Hepatocyte (in vitro differentiated cells): ENCODE measurements around the gene LSM10. TPM values are rescaled to one million over a fixed set of nuclear protein-coding genes. Genes with fewer than 3 reads are reported as not detected.

Experiments used
- DNase-seq: peaks from one replicate; pipeline ENCODE4 v3.0.0-alpha.2; 2016; ENCODE audit warnings: low spot score
- H2AFZ ChIP-seq: fragments of 200-600 bp; sonication (generic); 2 replicates; pipeline ENCODE4 v1.6.0; 2016; ENCODE audit warnings: antibody characterized with exemption, mild to moderate bottlenecking
- H3K27ac ChIP-seq: fragments of 200-600 bp; sonication (generic); 2 replicates; pipeline ENCODE4 v1.5.1; 2016; ENCODE audit warnings: mild to moderate bottlenecking
- H3K27me3 ChIP-seq: fragments of 200-600 bp; sonication (generic); 2 replicates; pipeline ENCODE4 v1.6.1; 2016
- H3K36me3 ChIP-seq: fragments of 200-600 bp; sonication (generic); replicated peaks from 2 replicates; pipeline ENCODE4 v1.5.1; 2016; ENCODE audit warnings: low read depth; ENCODE audit not compliant: insufficient read depth
- H3K4me1 ChIP-seq: fragments of 200-600 bp; sonication (generic); 2 replicates; pipeline ENCODE4 v1.5.1; 2016; ENCODE audit warnings: mild to moderate bottlenecking, moderate library complexity; ENCODE audit not compliant: insufficient read depth
- H3K4me2 ChIP-seq: fragments of 200-600 bp; sonication (generic); 2 replicates; pipeline ENCODE4 v1.6.0; 2016
- H3K4me3 ChIP-seq: fragments of 200-600 bp; sonication (generic); 2 replicates; pipeline ENCODE4 v1.5.1; 2016; ENCODE audit warnings: mild to moderate bottlenecking
- H3K79me2 ChIP-seq: fragments of 200-600 bp; sonication (generic); 2 replicates; pipeline ENCODE4 v1.6.0; 2017; ENCODE audit warnings: mild to moderate bottlenecking
- H3K9me2 ChIP-seq: fragments of 200-600 bp; sonication (generic); replicated peaks from 2 replicates; pipeline ENCODE4 v1.6.0; 2017; ENCODE audit warnings: mild to moderate bottlenecking; ENCODE audit not compliant: insufficient read depth
- H3K9me3 ChIP-seq: fragments of 200-600 bp; sonication (generic); 2 replicates; pipeline ENCODE4 v1.5.1; 2016; ENCODE audit warnings: low read depth, mild to moderate bottlenecking
- H4K20me1 ChIP-seq: fragments of 200-600 bp; sonication (generic); 2 replicates; pipeline ENCODE4 v1.6.0; 2016; ENCODE audit warnings: mild to moderate bottlenecking; ENCODE audit not compliant: insufficient read depth, poor library complexity, severe bottlenecking
- EZH2 ChIP-seq: fragments of 200-600 bp; sonication (generic); IDR thresholded peaks from 2 replicates; pipeline ENCODE4 v1.6.1; 2016; ENCODE audit warnings: antibody characterized with exemption, mild to moderate bottlenecking, borderline replicate concordance
- WGBS: methylation state at CpG from one replicate; pipeline ENCODE4 v1.1.6; 2016; ENCODE audit warnings: low lambda C conversion rate; ENCODE audit errors: missing lambda C conversion rate; 5-methylcytosine and 5-hydroxymethylcytosine counted together
- polyA plus RNA-seq: library from polyadenylated mRNA; unstranded; fragments of >200 nt; fragmentation: Nextera tagmentation; extraction: Ambion mirVana; gene quantifications from 2 replicates; pipeline ENCODE4 v1.2.1, GENCODE V29; 2016
- small RNA-seq: library from RNA; depleted of rRNA; stranded (forward); fragments of <200 nt; gene quantifications from one replicate; pipeline ENCODE3, GENCODE V24; 2014
- total RNA-seq: library from RNA; depleted of rRNA; stranded (reverse); fragments of >200 nt; gene quantifications from 2 replicates; pipeline ENCODE4 v1.2.3, GENCODE V29; 2014

The LSM10 gene
- total and polyA plus RNA-seq, 2 experiments from 2014 or later, result 9.4 to 63.9 TPM

GRCh38 chr1:36343651-36344394 is 53.9 kb downstream of the LSM10 start:
- WGBS, result 96% methylated on average over 22 of the region's 24 CpGs
- H3K36me3 ChIP-seq, result no peaks in the 10 kb centered on the region
- H3K4me2 ChIP-seq, result no peak overlapping the region
- no peak for TF ChIP-seq EZH2
- no peak overlapping the region for H2AFZ ChIP-seq
- H3K9me3 ChIP-seq, result no peaks in the 10 kb centered on the region
- no peak overlapping the region for H3K4me3 ChIP-seq
- DNase-seq, result no peak
- H3K4me1 ChIP-seq, result no peaks in the 10 kb centered on the region
- H3K9me2 ChIP-seq, result no peaks in the 10 kb centered on the region
- H3K79me2 ChIP-seq, result no peaks in the 10 kb centered on the region
- no peak overlapping the region for H3K27ac ChIP-seq
- H4K20me1 ChIP-seq, result no peaks in the 10 kb centered on the region
- H3K27me3 ChIP-seq, result no peaks in the 10 kb centered on the region

Small RNA genes lying within 50 kb of the gene (small RNA-seq; reads per million reads assigned to genes)
- not detected for gene RNU4-27P
- gene SNORA63C, result 1.1 reads per million, percentile 75 among the genes with 10 or more reads in this experiment

Other genes starting within 250 kb of the LSM10 start
- gene TRAPPC3, start 248.4 kb downstream of the LSM10 start, total RNA-seq, result 128 and 139 TPM in 2 replicates
- gene TRAPPC3, start 248.4 kb downstream of the LSM10 start, polyA plus RNA-seq, result 131 and 148 TPM in 2 replicates
- gene MAP7D1, start 241.7 kb downstream of the LSM10 start, total RNA-seq, result 46.0 and 48.4 TPM in 2 replicates
- 84.7 and 97.8 TPM in 2 replicates for gene MAP7D1, start 241.7 kb downstream of the LSM10 start, polyA plus RNA-seq
- 82.7 and 84.6 TPM in 2 replicates for gene THRAP3, start 173.5 kb downstream of the LSM10 start, total RNA-seq
- 45.8 and 50.0 TPM in 2 replicates for gene THRAP3, start 173.5 kb downstream of the LSM10 start, polyA plus RNA-seq
- gene SH3D21, start 91.5 kb downstream of the LSM10 start, total RNA-seq, result 2.9 and 4.6 TPM in 2 replicates
- 2.6 and 4.7 TPM in 2 replicates for gene SH3D21, start 91.5 kb downstream of the LSM10 start, polyA plus RNA-seq
- gene EVA1B, start 74.3 kb downstream of the LSM10 start, total RNA-seq, result 67.2 and 82.2 TPM in 2 replicates
- 67.1 and 68.7 TPM in 2 replicates for gene EVA1B, start 74.3 kb downstream of the LSM10 start, polyA plus RNA-seq
- 28.2 and 30.7 TPM in 2 replicates for gene STK40, start 12.0 kb downstream of the LSM10 start, total RNA-seq
- 48.4 and 56.3 TPM in 2 replicates for gene STK40, start 12.0 kb downstream of the LSM10 start, polyA plus RNA-seq
- gene OSCP1, start 52.5 kb upstream of the LSM10 start, total RNA-seq, result 5.8 and 9.3 TPM in 2 replicates
- 5.8 and 7.6 TPM in 2 replicates for gene OSCP1, start 52.5 kb upstream of the LSM10 start, polyA plus RNA-seq
- gene MRPS15, start 66.5 kb upstream of the LSM10 start, total RNA-seq, result 63.2 and 77.4 TPM in 2 replicates
- gene MRPS15, start 66.5 kb upstream of the LSM10 start, polyA plus RNA-seq, result 127 and 136 TPM in 2 replicates
- 11.6 and 19.7 TPM in 2 replicates for gene CSF3R, start 85.0 kb upstream of the LSM10 start, total RNA-seq
- 22.3 and 31.1 TPM in 2 replicates for gene CSF3R, start 85.0 kb upstream of the LSM10 start, polyA plus RNA-seq